ENCODE results near the gene KRTAP5-3. TPM values are rescaled to one million over a fixed set of nuclear protein-coding genes. Genes with fewer than 3 reads are reported as not detected.
"Not testable (repeated sequence)": the region's sequence is repeated elsewhere in the genome, so short reads cannot be mapped to it uniquely, and the experiment has no call there.

KRTAP5-3 gene
- total RNA-seq, 4 donors from 2014 or later = not detected

GRCh38 chr11:1619449-1619848 is 11.2 kb upstream of the KRTAP5-3 start:
- DNase-seq = no peak
- 59 to 61% methylated on average over 6 to 10 of the region's 10 CpGs for whole genome bisulfite sequencing, 2 donors
- no peak overlapping the region for H3K4me3 ChIP-seq
- intact Hi-C loops (cut with DNase I) = no loop called here
- H3K36me3 ChIP-seq = no peaks in the 10 kb centered on the region
- H3K4me1 ChIP-seq = no peaks in the 10 kb centered on the region
- no peak overlapping the region for H3K27ac ChIP-seq
- H3K27me3 ChIP-seq = peaks cover 0 to 74% (median 0%) of the 10 kb centered on the region in 4 donors
- TF ChIP-seq POLR2A (IDR thresholded peaks at IDR 0.05) (no peak), CTCF (IDR thresholded peaks at IDR 0.05) (no peak)
- no peaks in the 10 kb centered on the region for H3K9me3 ChIP-seq

GRCh38 chr11:1618231-1618630 is 10.0 kb upstream of the KRTAP5-3 start:
- no peaks in the 10 kb centered on the region for H3K9me3 ChIP-seq
- 68% methylated on average over 10 of the region's 10 CpGs for WGBS, 2 donors
- no peak for TF ChIP-seq CTCF (IDR thresholded peaks at IDR 0.05)
- TF ChIP-seq POLR2A (IDR thresholded peaks at IDR 0.05) = no peak
- intact Hi-C loops (cut with DNase I) = no loop called here
- peaks cover 0 to 71% (median 0%) of the 10 kb centered on the region in 4 donors for H3K27me3 ChIP-seq
- no peak overlapping the region for H3K4me3 ChIP-seq
- no peaks in the 10 kb centered on the region for H3K4me1 ChIP-seq
- H3K36me3 ChIP-seq = no peaks in the 10 kb centered on the region
- DNase-seq = no peak
- no peak overlapping the region for H3K27ac ChIP-seq

- intact Hi-C loops (cut with DNase I); H3K27ac ChIP-seq; DNase-seq; H3K9me3 ChIP-seq; H3K4me1 ChIP-seq; H3K4me3 ChIP-seq; H3K36me3 ChIP-seq: not testable (repeated sequence)
- peaks cover 0 to 78% (median 0%) of the 10 kb centered on the region in 4 donors for H3K27me3 ChIP-seq
- WGBS, 2 donors = no CpG with 5 or more reads among the region's 5 CpGs
Observed at GRCh38 chr11:1607901-1608300, 362 bp downstream of the KRTAP5-3 start.

- DNase-seq; H3K27ac ChIP-seq; H3K4me3 ChIP-seq; H3K36me3 ChIP-seq; H3K9me3 ChIP-seq; H3K4me1 ChIP-seq; intact Hi-C loops (cut with DNase I): not testable (repeated sequence)
- 25 to 43% methylated on average over 9 to 16 of the region's 18 CpGs for WGBS, 2 donors
- peaks cover 0 to 82% (median 0%) of the 10 kb centered on the region in 4 donors for H3K27me3 ChIP-seq
Observed at GRCh38 chr11:1607156-1607845, 962 bp downstream of the KRTAP5-3 start.

GRCh38 chr11:1605923-1606322 is 2.3 kb downstream of the KRTAP5-3 start:
- intact Hi-C loops (cut with DNase I) = not testable (repeated sequence)

GRCh38 chr11:1604711-1605110 is 3.6 kb downstream of the KRTAP5-3 start:
- intact Hi-C loops (cut with DNase I) = no loop called here
- no peak for TF ChIP-seq CTCF (IDR thresholded peaks at IDR 0.05)
- TF ChIP-seq POLR2A (IDR thresholded peaks at IDR 0.05) = no peak
- Histone ChIP-seq H3K4me1 (no peaks in the 10 kb centered on the region), H3K36me3 (no peaks in the 10 kb centered on the region), H3K4me3 (no peak overlapping the region), H3K9me3 (no peaks in the 10 kb centered on the region), H3K27ac (no peak overlapping the region), H3K27me3 (peaks cover 0 to 87% (median 0%) of the 10 kb centered on the region in 4 donors)
- WGBS, 2 donors = 60% methylated on average over 1 of the region's 7 CpGs; no CpG with 5 or more reads in 1 of the 2 donors
- DNase-seq = no peak

More at GRCh38 chr11:1605923-1606322, 2.3 kb downstream of the KRTAP5-3 start:
- not testable (repeated sequence) for H3K4me3 ChIP-seq, H3K4me1 ChIP-seq, H3K9me3 ChIP-seq, H3K36me3 ChIP-seq, DNase-seq, H3K27ac ChIP-seq
- WGBS, 2 donors = 70 to 78% methylated on average over 10 to 13 of the region's 13 CpGs
- peaks cover 0 to 85% (median 0%) of the 10 kb centered on the region in 4 donors for H3K27me3 ChIP-seq

Data from esophagus squamous epithelium (tissue), 5 donors.